GM18909 (cell line): ENCODE measurements around the gene SYCP2.
A peak's percentile ranks its signal among the peaks of the same experiment; 100 is the strongest.

Source experiments
- ATAC-seq: cut with Tn5 transposase; IDR thresholded peaks from one replicate; pipeline ENCODE4 v1.9.1; 2021; ENCODE audit warnings: mild to moderate bottlenecking; ENCODE audit not compliant: unreplicated experiment, poor library complexity

SYCP2 gene

GRCh38 chr20:59850018-59850641, 83.3 kb downstream of the SYCP2 start:
- no peak for ATAC-seq

GRCh38 chr20:59848182-59848581, 85.3 kb downstream of the SYCP2 start:
- no peak for ATAC-seq

- no peak for ATAC-seq
Observed at GRCh38 chr20:59845472-59845871, 88.0 kb downstream of the SYCP2 start.

- no peak for ATAC-seq
Observed at GRCh38 chr20:59839400-59839799, 94.0 kb downstream of the SYCP2 start.

- ATAC-seq = peak; percentile 81
Observed at GRCh38 chr20:59837623-59838394, 95.6 kb downstream of the SYCP2 start.

GRCh38 chr20:59836767-59837166, 96.7 kb downstream of the SYCP2 start:
- ATAC-seq = no peak

- ATAC-seq = no peak
Observed at GRCh38 chr20:59835448-59836395, 97.7 kb downstream of the SYCP2 start.

GRCh38 chr20:59835057-59835447, 98.4 kb downstream of the SYCP2 start:
- no peak for ATAC-seq

GRCh38 chr20:59832406-59833363, 100.8 kb downstream of the SYCP2 start:
- ATAC-seq = no peak

GRCh38 chr20:59831916-59832270, 101.5 kb downstream of the SYCP2 start:
- no peak for ATAC-seq

- no peak for ATAC-seq
Observed at GRCh38 chr20:59831024-59831915, 102.2 kb downstream of the SYCP2 start.

GRCh38 chr20:59830665-59831023, 102.8 kb downstream of the SYCP2 start:
- no peak for ATAC-seq

- ATAC-seq = no peak
Observed at GRCh38 chr20:59829786-59830664, 103.4 kb downstream of the SYCP2 start.

- no peak for ATAC-seq
Observed at GRCh38 chr20:59829054-59829785, 104.2 kb downstream of the SYCP2 start.

GRCh38 chr20:59828125-59829053, 105.0 kb downstream of the SYCP2 start:
- no peak for ATAC-seq
